Left renal cortex interstitium (tissue), 4 donors: ENCODE measurements around the gene LHX3. TPM values are rescaled to one million over a fixed set of nuclear protein-coding genes. Genes with fewer than 3 reads are reported as not detected.
A peak's percentile ranks its signal among the peaks of the same experiment; 100 is the strongest.

Experiments
- DNase-seq, 4 donors: peaks; one replicate each; pipeline ENCODE4 v3.0.0-alpha.2; 2013; ENCODE audit warnings: low read depth in 4 of 4, low spot score in 2 of 4, missing footprints in 1 of 4
- polyA plus RNA-seq, 4 donors: library from polyadenylated mRNA; unstranded; fragments of 120-200 nt; gene quantifications; one replicate each; pipeline ENCODE4 v1.2.1, GENCODE V29; 2013; ENCODE audit not compliant: insufficient read length in 4 of 4

The LHX3 gene
- polyA plus RNA-seq: not detected

GRCh38 chr9:136204838-136205706 is at the start of gene LHX3:
Gene LHX3 (minus strand): TSS chr9:136205128. CDS start chr9:136205012, 116 bp downstream.
- DNase-seq: peak in 3 of 4 donors; percentile 7 to 32 (median 18)

- no peak for DNase-seq
Observed at GRCh38 chr9:136253246-136254130, 48.6 kb upstream of the LHX3 start.

GRCh38 chr9:136252846-136253245 is 47.9 kb upstream of the LHX3 start:
- DNase-seq: no peak

GRCh38 chr9:136252281-136252680 is 47.4 kb upstream of the LHX3 start:
- no peak for DNase-seq

DNA sequence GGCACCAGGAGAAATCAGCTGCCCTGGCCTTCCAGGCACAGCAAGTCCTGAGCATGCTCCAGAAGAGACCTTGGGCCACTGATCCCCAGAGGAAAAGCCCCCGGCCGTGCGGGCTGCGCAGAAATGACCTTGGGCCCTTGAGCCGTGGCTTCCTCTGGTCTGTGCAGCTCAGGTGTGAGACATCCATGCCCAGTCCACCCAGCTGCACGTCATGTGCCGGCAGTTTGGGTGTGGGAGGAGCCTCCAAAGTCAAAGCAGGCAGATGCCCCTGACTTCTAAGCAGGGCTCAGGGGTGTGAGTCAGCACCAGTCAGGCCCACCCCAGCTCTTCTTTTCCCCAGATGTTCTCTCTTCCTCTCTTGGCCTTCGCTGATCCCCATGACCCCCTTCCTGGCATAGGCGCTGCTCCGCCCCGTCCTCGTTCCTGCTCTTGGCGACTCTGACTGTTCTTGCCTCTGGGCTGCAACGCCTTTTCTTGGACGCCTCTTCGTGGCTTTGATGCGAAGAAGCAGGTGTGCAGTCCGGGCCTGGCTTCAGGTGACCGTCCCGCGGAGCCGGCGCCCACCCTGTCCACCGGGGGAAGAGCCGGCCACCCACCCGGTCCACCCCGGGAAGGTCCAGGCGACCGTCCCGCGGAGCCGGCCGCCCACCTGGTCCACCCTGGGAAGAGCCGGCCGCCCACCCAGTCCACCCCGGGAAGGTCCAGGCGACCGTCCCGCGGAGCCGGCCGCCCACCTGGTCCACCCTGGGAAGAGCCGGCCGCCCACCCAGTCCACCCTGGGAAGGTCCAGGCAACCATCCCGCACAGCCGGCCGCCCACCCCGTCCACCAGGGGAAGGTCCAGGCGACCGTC is 46.6 kb upstream of the LHX3 start:
- DNase-seq: no peak

GRCh38 chr9:136250676-136251075 is 45.7 kb upstream of the LHX3 start:
- no peak for DNase-seq

DNA sequence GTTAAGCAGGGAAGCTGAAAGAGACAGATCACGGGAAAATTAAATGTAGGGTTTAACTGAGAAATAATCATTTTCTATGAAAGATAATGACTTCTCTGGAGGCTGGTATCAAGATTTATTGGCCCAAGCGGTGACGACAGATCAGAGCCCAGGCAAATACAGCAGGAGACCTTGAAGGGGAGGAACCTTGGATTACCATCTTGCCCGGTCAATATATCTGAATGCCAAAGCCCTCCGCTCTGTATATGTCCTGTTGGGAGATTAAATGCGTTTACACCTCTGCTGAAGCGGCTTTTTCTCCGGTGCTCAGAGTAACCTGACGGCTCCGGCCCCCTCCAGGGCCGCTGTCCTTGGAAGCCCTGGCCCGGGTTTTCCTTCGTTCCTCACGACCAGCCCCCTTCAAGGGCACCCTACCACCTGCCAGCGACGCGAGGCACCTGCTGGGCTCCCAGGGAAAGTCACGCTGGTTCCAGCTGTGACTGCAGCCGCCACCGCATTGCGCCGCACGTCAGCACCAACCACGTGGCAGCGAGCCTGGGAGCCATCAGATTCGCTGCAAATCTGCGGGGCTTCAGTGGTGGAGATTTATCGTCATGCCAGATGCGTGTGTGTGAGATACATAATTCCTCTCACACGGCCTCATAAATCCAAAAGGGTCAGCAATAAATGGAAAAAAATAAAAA is 45.1 kb upstream of the LHX3 start:
- no peak for DNase-seq

- DNase-seq: no peak
Observed at GRCh38 chr9:136248951-136249876, 44.3 kb upstream of the LHX3 start.

DNA sequence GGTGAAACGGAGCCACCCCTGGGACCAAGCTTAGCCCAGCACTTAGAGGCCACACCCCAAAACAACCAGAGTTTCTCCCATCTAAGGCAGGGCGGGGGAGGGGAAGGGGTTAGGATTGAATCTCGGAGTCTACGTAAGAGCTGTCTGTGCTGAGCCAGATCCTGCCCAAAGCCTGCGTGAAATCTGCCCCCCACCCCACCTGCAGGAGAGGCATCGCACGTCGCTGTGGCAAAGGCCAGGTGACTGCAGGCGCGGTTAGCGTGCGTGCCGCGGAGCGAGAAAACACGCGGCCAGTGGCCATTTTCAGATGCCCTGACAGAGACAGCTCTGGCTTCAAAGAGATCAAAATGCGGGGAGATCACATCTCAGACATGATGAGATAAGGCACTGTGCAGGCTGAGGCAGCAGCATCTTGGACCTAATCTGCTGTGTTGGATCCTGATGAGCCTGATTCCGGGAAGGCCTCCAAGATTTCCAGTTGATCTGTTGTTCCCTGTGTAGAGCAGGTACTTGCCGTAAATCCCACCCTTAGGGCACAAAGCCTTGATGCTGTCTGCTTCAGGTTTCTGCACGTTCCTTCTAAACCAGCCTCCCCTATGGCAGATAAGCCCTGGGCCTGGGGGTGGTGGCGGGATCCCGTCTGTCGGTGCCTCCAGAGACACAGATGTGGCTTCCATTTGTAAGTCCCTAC is 43.2 kb upstream of the LHX3 start:
- no peak for DNase-seq

- DNase-seq: no peak
Observed at GRCh38 chr9:136247551-136247916, 42.6 kb upstream of the LHX3 start.

DNA sequence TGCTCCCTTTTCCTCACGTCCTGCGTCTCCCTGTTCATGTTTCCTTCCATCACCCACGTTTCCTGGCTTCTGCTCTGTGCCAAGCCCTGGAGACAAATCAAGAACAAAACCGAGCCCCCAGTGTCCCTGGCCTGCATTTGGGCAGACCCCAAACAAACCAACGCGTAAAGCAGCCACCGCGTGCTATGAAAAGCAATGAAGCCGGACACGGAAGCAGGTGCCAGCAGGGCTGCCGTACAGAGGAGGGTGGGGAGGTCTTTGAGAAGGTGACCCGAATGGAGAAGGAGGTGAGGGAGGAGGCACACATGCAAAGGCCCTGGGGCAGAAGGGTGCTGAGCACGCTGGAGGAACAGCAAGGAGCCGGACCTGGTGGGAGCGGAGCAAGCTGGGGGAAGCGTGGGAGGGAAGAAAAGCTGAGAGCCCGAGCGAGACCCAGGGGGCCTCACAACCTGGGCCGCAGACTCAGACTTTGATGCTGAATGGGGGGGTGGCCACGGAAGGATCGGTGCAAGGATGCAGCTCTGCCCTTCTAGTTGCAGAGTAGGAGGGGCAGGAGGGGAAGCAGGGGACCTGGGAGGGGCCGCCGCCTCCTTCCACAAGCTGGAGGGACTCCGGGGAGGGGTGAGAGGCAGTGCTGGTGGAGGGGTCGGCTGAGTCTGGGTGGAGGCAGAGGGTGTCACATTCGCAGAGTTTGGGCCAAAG is 42.1 kb upstream of the LHX3 start:
- no peak for DNase-seq

DNA sequence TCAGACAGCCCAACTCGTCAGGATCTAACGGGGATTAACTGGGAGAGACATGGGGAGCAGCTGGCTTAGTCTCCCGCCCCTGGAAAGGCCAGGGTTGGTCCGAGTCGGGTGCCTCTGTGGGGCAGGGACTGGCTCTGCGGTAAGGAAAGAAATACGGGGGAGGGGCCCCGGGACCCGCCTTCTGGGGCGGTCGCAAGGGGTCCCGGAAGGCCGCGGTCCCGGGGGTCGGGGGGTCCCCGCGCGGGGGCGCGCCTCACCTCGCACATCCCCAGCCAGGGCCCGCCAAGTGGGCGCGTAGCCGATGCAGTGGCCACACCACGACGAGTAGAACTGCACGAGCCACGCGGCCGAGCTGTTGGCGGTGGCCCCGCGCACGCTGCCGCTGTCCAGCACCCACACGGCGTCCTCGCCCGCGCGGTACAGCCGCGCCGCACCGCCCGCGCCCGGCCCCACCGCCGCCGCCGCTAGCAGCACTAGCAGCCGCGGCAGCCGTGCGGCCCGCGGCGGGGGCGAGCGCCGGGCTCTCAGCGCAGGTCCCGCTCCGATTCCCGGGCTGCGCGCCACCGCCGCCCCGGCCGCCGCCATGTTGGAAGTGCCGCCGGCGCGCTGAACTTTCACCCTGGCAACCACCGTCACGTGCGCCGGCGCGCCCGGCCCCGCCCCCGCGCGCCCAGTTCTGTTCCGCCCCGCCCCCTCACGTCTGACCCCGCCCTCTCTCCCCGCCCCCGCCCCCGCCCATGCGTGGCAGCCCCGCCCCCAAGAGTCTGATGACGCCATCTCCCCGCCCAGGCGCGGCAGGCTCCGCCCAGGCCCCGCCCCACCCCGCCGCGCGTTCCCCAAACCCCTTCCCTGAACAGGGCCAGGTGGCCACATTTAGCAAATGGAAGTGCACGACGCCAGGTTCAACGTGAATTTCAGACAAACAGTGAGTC is 40.6 kb upstream of the LHX3 start, which contains the start of gene QSOX2:
Gene QSOX2, minus strand, starts transcription at position 594 of the 932 bp plus-strand sequence. Its CDS starts 9 bp downstream, at position 585.
- DNase-seq: peak in 1 of 4 donors; percentile 53

- DNase-seq: no peak
Observed at GRCh38 chr9:136244969-136245218, 40.0 kb upstream of the LHX3 start.

GRCh38 chr9:136244122-136244968 is 39.4 kb upstream of the LHX3 start:
- DNase-seq: no peak

GRCh38 chr9:136243631-136244030 is 38.7 kb upstream of the LHX3 start:
- DNase-seq: no peak
